ENCODE measurements around the gene PSME4.

PSME4 gene

GRCh38 chr2:53913721-53914120, 57.1 kb downstream of the PSME4 start:
- Histone ChIP-seq H3K4me1 (ENCODE audit: low read length) (no peaks in the 10 kb centered on the region), H3K9ac (ENCODE audit: low read length) (no peak overlapping the region), H3K4me3 (ENCODE audit: low read length) (no peak overlapping the region), H3K79me2 (ENCODE audit: low read length) (no peaks in the 10 kb centered on the region), H3K36me3 (replicated peaks; ENCODE audit: insufficient read depth, low read length) (peaks cover 14% of the 10 kb centered on the region), H3F3A (ENCODE audit: insufficient read depth, low read length) (no peaks in the 10 kb centered on the region), H3K9me3 (replicated peaks; ENCODE audit: insufficient read depth, low read length) (no peaks in the 10 kb centered on the region), H3K27me3 (replicated peaks; ENCODE audit: insufficient read depth, low read length) (no peaks in the 10 kb centered on the region), H3K4me2 (ENCODE audit: low read depth, low read length) (no peak overlapping the region), H2AFZ (ENCODE audit: low read length) (no peak overlapping the region), H3K9me2 (replicated peaks; ENCODE audit: insufficient read depth, low read length) (no peaks in the 10 kb centered on the region), H3K27ac (ENCODE audit: low read length) (no peak overlapping the region), H4K20me1 (ENCODE audit: insufficient read depth, low read length) (no peaks in the 10 kb centered on the region; the same call in 1 of the 2 replicates)
- no peak for DNase-seq
- TF ChIP-seq EZH2 (optimal IDR thresholded peaks at IDR 0.05; ENCODE audit: low read depth, low read length): no peak
- no peak for TF ChIP-seq CTCF (IDR thresholded peaks at IDR 0.05; ENCODE audit: low read length)
- TF ChIP-seq EZH2phosphoT487 (IDR thresholded peaks at IDR 0.05; ENCODE audit: low read length): no peak

GRCh38 chr2:53911434-53912189, 59.2 kb downstream of the PSME4 start:
- Histone ChIP-seq H3K27ac (ENCODE audit: low read length) (no peak overlapping the region), H3K36me3 (replicated peaks; ENCODE audit: insufficient read depth, low read length) (peaks cover 9% of the 10 kb centered on the region; the same call in 1 of the 2 replicates), H4K20me1 (ENCODE audit: insufficient read depth, low read length) (no peaks in the 10 kb centered on the region), H3K4me1 (ENCODE audit: low read length) (no peaks in the 10 kb centered on the region), H3K4me3 (ENCODE audit: low read length) (no peak overlapping the region), H3K4me2 (ENCODE audit: low read depth, low read length) (no peak overlapping the region), H3K9me3 (replicated peaks; ENCODE audit: insufficient read depth, low read length) (no peaks in the 10 kb centered on the region), H3F3A (ENCODE audit: insufficient read depth, low read length) (no peaks in the 10 kb centered on the region), H3K27me3 (replicated peaks; ENCODE audit: insufficient read depth, low read length) (no peaks in the 10 kb centered on the region), H3K79me2 (ENCODE audit: low read length) (no peaks in the 10 kb centered on the region), H3K9ac (ENCODE audit: low read length) (no peak overlapping the region), H3K9me2 (replicated peaks; ENCODE audit: insufficient read depth, low read length) (no peaks in the 10 kb centered on the region), H2AFZ (ENCODE audit: low read length) (no peak overlapping the region)
- TF ChIP-seq EZH2phosphoT487 (IDR thresholded peaks at IDR 0.05; ENCODE audit: low read length) (no peak), EZH2 (optimal IDR thresholded peaks at IDR 0.05; ENCODE audit: low read depth, low read length) (no peak), CTCF (IDR thresholded peaks at IDR 0.05; ENCODE audit: low read length) (no peak)
- no peak for DNase-seq

- Histone ChIP-seq H3K9me2 (replicated peaks; ENCODE audit: insufficient read depth, low read length) (no peaks in the 10 kb centered on the region), H3F3A (ENCODE audit: insufficient read depth, low read length) (no peaks in the 10 kb centered on the region), H3K36me3 (replicated peaks; ENCODE audit: insufficient read depth, low read length) (peaks cover 9% of the 10 kb centered on the region)
Measured at GRCh38 chr2:53907582-53907981, 63.2 kb downstream of the PSME4 start.

More at GRCh38 chr2:53907582-53907981, 63.2 kb downstream of the PSME4 start:
- Histone ChIP-seq H3K4me3 (ENCODE audit: low read length) (no peak overlapping the region), H3K27me3 (replicated peaks; ENCODE audit: insufficient read depth, low read length) (no peaks in the 10 kb centered on the region), H3K9me3 (replicated peaks; ENCODE audit: insufficient read depth, low read length) (no peaks in the 10 kb centered on the region), H3K4me1 (ENCODE audit: low read length) (no peaks in the 10 kb centered on the region), H4K20me1 (ENCODE audit: insufficient read depth, low read length) (no peaks in the 10 kb centered on the region), H3K79me2 (ENCODE audit: low read length) (no peaks in the 10 kb centered on the region), H3K27ac (ENCODE audit: low read length) (no peak overlapping the region), H2AFZ (ENCODE audit: low read length) (no peak overlapping the region), H3K9ac (ENCODE audit: low read length) (no peak overlapping the region), H3K4me2 (ENCODE audit: low read depth, low read length) (no peak overlapping the region)
- DNase-seq: no peak
- TF ChIP-seq EZH2phosphoT487 (IDR thresholded peaks at IDR 0.05; ENCODE audit: low read length) (no peak), CTCF (IDR thresholded peaks at IDR 0.05; ENCODE audit: low read length) (no peak), EZH2 (optimal IDR thresholded peaks at IDR 0.05; ENCODE audit: low read depth, low read length) (no peak)
